Omental fat pad (tissue), 4 donors: ENCODE measurements around the gene EPM2A. TPM values are rescaled to one million over a fixed set of nuclear protein-coding genes. Genes with fewer than 3 reads are reported as not detected.

ENCODE experiments used
- ATAC-seq: fragments of 150-250 bp; one replicate; pipeline ENCODE4 v1.9.1; 2016; ENCODE audit warnings: mild to moderate bottlenecking, moderate library complexity; ENCODE audit not compliant: low FRiP score
- DNase-seq: peaks from one replicate; pipeline ENCODE4 v3.0.0-alpha.2; 2019; ENCODE audit warnings: low spot score
- total RNA-seq, 4 donors: library from RNA; depleted of rRNA; stranded (reverse); fragments of >200 nt; gene quantifications; one replicate each; pipeline ENCODE4 v1.1.0, GENCODE V29; 2016
- TF ChIP-seq, protein P1 (sequence below), 3 donors: fragments of 450-650 bp; IDR thresholded peaks; one replicate each; pipeline ENCODE4 v1.5.1; 2016 to 2017; ENCODE audit warnings: antibody characterized with exemption in 3 of 3, mild to moderate bottlenecking in 3 of 3, moderate library complexity in 2 of 3

EPM2A gene
- total RNA-seq, 4 donors from 2014 or later, result 11.2 to 15.3 (median 14.1) TPM

DNA sequence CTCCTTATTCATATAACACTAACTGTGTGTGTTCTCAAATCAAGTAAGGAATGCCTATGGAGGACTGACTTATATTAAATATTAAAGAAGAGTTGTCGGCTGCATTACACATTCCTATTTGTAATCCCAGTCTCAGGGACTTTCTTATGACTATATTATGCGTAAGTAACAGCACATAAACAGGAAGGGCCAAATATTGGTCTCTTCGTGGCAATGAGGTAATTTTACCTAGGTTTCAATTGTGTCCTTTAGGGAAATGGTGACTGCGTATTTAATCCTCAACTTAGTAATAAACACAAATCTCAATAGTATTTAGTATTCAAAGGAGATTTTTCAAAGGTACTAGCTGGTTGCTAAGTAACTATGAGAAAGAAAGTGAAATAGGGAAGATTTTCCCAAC, 22.8 kb upstream of the EPM2A start:
- no peak for DNase-seq
- TF ChIP-seq, protein P1, sequence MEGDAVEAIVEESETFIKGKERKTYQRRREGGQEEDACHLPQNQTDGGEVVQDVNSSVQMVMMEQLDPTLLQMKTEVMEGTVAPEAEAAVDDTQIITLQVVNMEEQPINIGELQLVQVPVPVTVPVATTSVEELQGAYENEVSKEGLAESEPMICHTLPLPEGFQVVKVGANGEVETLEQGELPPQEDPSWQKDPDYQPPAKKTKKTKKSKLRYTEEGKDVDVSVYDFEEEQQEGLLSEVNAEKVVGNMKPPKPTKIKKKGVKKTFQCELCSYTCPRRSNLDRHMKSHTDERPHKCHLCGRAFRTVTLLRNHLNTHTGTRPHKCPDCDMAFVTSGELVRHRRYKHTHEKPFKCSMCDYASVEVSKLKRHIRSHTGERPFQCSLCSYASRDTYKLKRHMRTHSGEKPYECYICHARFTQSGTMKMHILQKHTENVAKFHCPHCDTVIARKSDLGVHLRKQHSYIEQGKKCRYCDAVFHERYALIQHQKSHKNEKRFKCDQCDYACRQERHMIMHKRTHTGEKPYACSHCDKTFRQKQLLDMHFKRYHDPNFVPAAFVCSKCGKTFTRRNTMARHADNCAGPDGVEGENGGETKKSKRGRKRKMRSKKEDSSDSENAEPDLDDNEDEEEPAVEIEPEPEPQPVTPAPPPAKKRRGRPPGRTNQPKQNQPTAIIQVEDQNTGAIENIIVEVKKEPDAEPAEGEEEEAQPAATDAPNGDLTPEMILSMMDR (IDR thresholded peaks at IDR 0.05), result no peak
- no peak for ATAC-seq

DNA sequence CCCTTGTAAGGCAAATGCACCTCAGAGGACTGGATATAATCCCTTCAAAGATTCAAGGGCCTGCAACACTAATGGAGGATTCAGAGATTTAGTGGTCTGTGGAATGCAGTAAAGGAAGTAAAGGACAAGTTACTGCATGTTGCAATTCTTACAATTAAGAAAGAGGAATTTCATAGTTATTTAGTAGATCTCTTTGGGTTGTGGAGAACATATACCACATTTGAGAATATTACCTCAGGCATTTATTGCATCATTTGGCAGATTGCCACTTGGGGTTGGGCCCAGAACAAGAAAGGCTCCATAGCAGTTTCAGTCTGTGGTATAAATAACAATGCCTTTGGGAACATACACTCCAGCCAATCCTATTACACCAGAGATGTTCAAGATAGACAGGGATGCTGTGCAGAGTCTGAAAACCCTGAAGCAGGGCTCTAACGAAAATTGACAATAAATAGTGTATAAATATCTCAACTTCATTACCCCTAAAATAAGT, 20.9 kb upstream of the EPM2A start:
- no peak for DNase-seq
- TF ChIP-seq, protein P1 (IDR thresholded peaks at IDR 0.05), result no peak
- no peak for ATAC-seq

DNA sequence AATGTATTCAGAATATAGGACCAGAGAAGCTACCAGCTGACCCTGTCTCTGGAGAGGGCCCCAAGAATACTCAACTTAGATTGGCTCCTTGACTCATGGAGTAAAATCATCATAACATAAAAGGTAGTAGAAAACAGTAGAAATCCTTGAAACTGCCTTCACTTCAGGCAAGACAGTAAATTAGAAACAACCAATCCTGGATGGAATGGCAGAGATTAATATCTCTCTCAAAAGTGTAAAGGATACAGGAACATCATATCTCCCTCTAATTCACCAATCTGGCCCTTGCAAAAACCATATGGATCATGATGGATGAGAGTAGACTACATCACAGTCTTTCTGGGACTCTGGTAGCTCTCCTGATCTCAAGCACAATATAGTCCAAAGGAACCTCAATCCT, 20.4 kb upstream of the EPM2A start:
- TF ChIP-seq, protein P1 (IDR thresholded peaks at IDR 0.05), result no peak
- ATAC-seq, result no peak
- no peak for DNase-seq

DNA sequence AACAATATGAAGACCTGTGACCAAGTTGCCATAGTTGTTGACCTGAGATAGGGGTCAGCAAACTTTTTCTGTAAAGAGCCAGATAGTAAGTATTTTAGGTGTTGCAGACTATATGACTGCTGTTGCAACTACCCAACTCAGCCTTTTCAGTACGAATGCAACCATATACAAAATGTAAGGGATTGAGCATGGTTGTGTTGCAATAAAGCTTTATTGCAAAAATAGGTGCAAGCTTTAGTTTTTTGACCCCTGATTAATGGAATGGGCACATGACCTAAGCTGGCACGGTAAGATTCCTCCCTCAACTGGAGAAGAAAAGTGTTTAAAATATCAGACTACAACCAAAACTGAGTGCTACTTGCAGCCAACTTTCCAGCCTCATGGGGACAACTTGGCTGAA, 17.3 kb upstream of the EPM2A start:
- TF ChIP-seq, protein P1 (IDR thresholded peaks at IDR 0.05), result no peak
- no peak for ATAC-seq
- no peak for DNase-seq

DNA sequence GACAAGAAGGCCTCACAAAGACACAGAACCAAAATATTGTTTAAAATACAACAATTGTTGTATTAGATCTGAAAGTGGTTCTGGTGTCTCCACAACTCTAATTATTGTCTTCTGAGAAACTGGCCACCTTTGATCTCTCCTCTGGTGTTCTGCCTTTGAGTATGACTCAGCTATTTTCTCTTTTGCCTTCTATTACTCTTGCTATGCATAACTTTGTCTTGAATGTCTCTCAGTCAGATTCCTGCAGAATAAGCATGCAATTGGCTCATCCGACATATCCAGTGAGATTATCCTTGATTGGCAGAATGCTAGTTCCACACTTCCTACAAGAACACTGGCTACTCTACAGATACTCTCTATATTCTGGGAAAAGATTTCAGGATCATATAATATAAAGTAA, 14.3 kb upstream of the EPM2A start:
- DNase-seq (no peak), ATAC-seq (peak; percentile 83)
- TF ChIP-seq, protein P1 (IDR thresholded peaks at IDR 0.05), result no peak

DNA sequence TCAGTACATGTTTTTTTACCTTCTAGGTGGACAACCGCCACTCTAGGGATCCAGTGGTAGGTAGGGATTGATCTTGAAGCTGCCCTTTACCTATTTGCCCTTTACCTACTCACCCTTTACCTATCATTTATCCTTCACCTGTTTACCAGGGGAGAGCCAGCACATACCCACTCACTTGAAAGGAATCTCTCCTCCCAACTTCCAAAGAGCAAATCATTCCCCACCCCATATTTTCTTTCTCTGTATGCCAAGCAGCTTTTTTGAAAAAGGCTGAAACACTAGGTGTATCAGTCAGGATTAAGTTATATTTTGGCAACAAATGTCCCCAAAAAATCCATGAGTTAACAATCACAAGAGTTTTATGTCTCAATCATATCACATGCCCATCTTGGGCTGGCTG, 10.5 kb upstream of the EPM2A start:
- TF ChIP-seq, protein P1 (IDR thresholded peaks at IDR 0.05), result no peak
- no peak for DNase-seq
- no peak for ATAC-seq

DNA sequence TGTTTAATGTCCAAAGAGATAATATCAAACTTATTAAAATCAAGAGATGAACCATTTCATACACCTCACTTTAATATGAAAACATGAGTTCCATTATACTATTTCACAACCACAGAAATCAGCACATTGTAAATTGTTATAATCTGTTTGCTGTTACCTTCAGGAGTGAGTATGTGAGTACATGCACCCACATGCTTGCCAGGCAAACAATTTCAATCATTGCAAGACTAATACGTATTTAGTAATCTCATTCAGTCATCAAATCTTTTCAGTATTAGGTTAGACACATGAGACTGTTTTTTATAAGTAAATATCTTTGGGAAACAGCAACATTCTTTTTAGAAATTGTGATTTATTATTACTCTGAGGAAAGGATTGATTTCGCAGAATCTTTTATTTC, 9.3 kb upstream of the EPM2A start:
- ATAC-seq (no peak), DNase-seq (no peak)
- TF ChIP-seq, protein P1 (IDR thresholded peaks at IDR 0.05), result no peak
